ENCODE data around the gene PLAAT4. TPM values are rescaled to one million over a fixed set of nuclear protein-coding genes. Genes with fewer than 3 reads are reported as not detected.

Gene PLAAT4
- total RNA-seq, 1 donor from 2014 or later, result 25.3 TPM

DNA sequence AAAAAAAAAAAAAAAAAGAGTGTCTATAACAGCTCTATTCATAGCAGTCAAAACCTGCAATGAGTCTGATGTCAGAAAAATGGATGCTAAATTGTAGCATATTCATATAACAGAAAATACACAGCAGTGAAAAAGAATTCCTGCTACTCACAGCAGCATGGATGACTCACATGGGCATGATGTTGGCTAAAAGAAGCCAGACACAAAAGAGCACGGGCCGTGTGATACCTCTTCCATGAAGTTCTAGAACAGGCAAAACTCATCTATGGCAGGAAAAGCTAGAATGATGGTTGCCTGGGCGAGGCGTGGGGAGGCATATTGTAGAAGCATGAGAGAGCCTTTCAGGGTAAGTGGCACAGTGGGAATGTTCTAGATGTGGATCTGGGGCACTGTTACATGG, 58.7 kb downstream of the PLAAT4 start:
- no peak for DNase-seq
- intact Hi-C loops (cut with micrococcal nuclease), result no loop called here
- no peak for ATAC-seq

Other genes starting within 250 kb of the PLAAT4 start
- gene SLC22A9, start 167.0 kb upstream of the PLAAT4 start, total RNA-seq, result not detected
- gene PLAAT5, start 45.6 kb upstream of the PLAAT4 start, total RNA-seq, result 1.5 TPM
- 0.72 TPM for gene LGALS12, start 30.7 kb upstream of the PLAAT4 start, total RNA-seq
- not detected for gene PLAAT2, start 26.6 kb downstream of the PLAAT4 start, total RNA-seq
- gene PLAAT3, start 77.6 kb downstream of the PLAAT4 start, total RNA-seq, result 149 TPM
- 13.6 TPM for gene ATL3, start 134.6 kb downstream of the PLAAT4 start, total RNA-seq
- gene RTN3, start 144.7 kb downstream of the PLAAT4 start, total RNA-seq, result 44.8 TPM
- gene ZFTA, start 232.0 kb downstream of the PLAAT4 start, total RNA-seq, result 16.4 TPM